ENCODE measurements around the gene TCERG1L.

DNA sequence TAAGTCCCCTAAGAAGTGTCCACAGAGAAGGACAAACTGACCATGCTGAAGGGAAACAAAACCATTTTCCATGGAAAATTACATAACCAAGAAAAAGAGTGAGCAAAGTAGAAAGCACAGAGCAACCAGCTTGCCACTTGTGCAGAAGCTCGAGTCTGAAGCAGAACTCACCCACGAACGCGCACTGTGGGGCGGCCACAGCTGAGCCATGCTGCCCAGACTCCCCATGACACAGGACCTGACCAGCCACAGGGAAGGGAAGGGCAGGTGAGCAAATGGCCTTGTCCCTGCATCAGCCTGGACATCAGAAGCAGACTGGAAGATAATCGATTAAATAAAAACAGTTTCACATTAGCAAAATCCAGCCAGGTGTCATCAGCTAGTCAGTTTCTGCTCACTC is 95.7 kb downstream of the TCERG1L start:
- TF ChIP-seq, protein P1, sequence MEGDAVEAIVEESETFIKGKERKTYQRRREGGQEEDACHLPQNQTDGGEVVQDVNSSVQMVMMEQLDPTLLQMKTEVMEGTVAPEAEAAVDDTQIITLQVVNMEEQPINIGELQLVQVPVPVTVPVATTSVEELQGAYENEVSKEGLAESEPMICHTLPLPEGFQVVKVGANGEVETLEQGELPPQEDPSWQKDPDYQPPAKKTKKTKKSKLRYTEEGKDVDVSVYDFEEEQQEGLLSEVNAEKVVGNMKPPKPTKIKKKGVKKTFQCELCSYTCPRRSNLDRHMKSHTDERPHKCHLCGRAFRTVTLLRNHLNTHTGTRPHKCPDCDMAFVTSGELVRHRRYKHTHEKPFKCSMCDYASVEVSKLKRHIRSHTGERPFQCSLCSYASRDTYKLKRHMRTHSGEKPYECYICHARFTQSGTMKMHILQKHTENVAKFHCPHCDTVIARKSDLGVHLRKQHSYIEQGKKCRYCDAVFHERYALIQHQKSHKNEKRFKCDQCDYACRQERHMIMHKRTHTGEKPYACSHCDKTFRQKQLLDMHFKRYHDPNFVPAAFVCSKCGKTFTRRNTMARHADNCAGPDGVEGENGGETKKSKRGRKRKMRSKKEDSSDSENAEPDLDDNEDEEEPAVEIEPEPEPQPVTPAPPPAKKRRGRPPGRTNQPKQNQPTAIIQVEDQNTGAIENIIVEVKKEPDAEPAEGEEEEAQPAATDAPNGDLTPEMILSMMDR (IDR thresholded peaks at IDR 0.05) = no peak
- no peak for TF ChIP-seq POLR2A (IDR thresholded peaks at IDR 0.05)

All from Peyer's patch (tissue), 4 donors.